ENCODE results near the gene SLC28A2.

GRCh38 chr15:45291822-45292582, 40.0 kb downstream of the SLC28A2 start:
- TF ChIP-seq, protein P1, sequence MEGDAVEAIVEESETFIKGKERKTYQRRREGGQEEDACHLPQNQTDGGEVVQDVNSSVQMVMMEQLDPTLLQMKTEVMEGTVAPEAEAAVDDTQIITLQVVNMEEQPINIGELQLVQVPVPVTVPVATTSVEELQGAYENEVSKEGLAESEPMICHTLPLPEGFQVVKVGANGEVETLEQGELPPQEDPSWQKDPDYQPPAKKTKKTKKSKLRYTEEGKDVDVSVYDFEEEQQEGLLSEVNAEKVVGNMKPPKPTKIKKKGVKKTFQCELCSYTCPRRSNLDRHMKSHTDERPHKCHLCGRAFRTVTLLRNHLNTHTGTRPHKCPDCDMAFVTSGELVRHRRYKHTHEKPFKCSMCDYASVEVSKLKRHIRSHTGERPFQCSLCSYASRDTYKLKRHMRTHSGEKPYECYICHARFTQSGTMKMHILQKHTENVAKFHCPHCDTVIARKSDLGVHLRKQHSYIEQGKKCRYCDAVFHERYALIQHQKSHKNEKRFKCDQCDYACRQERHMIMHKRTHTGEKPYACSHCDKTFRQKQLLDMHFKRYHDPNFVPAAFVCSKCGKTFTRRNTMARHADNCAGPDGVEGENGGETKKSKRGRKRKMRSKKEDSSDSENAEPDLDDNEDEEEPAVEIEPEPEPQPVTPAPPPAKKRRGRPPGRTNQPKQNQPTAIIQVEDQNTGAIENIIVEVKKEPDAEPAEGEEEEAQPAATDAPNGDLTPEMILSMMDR (conservative IDR thresholded peaks at IDR 0.05; ENCODE audit: low read depth, low read length) = no peak
- TF ChIP-seq EZH2 (IDR thresholded peaks at IDR 0.05; ENCODE audit: borderline replicate concordance, low read depth, low read length, poor library complexity, severe bottlenecking) = no peak
